Measurements from ENCODE around the gene TRPM3.

TRPM3 gene

GRCh38 chr9:70949239-70949638, 172.2 kb downstream of the TRPM3 start:
- no peak for DNase-seq (ENCODE audit: low read depth in 3 of 3)

DNA sequence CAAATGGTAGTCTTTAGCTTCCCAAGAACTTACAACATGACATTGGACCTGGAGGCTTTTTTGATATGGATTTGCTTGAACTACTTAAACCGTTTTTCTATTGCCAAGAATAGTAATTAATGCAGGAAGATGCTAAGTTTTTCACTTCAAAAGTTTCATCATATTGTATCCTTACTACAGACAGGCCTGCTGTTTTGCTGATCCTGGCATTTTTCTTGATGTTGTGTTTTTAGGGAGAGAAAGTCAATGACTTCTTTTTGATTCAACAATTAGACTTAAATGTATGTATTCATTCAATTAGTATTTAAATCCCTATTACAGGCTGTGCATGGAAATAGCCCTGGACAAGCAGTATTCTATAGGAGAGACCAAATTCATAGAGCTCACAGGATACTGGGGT, 172.7 kb downstream of the TRPM3 start:
- DNase-seq (ENCODE audit: low read depth in 3 of 3): no peak

DNA sequence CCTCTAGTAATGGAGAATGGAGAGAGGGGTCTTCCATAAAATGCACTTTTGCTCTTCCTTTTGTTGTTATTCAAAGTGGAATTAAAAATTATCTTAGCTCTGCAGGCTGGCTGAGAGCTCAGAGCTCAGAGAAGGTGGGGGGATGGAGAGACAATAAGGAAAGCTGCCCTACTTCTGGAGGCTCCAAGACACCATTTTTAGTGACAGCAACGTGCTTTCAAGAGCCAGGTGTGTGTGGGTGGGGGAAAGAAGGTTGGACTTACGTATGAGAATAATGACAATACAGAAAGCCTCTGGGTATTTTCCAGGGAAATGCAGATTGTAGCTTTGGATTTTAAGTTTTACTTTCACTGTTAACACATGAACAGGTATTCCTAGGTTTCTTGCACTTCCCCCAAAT, 173.9 kb downstream of the TRPM3 start:
- no peak for DNase-seq (ENCODE audit: low read depth in 3 of 3)

- no peak for DNase-seq (ENCODE audit: low read depth in 3 of 3)
Observed at GRCh38 chr9:70947086-70947485, 174.3 kb downstream of the TRPM3 start.

DNA sequence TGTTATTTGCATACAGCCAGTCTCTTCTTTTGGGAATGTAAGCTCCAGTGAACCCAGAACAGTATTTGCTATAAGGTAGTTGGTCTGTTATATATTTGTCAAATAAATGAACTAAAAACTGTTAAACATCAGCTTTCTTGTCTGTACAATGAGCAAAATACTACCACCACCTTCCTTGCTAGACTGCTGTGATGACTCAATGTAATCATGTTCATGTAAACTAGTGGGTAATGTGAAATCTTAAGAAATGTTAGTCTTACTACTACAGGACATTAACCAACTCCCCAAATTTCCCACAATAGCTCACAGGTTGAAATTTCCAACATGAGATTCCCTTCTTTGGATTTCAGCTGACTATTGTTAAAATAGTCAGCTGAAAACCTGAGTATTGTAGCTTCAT, 176.1 kb downstream of the TRPM3 start:
- no peak for DNase-seq (ENCODE audit: low read depth in 3 of 3)

GRCh38 chr9:70941191-70941590, 180.2 kb downstream of the TRPM3 start:
- DNase-seq (ENCODE audit: low read depth in 3 of 3): no peak

GRCh38 chr9:70940605-70941004, 180.8 kb downstream of the TRPM3 start:
- DNase-seq (ENCODE audit: low read depth in 3 of 3): no peak

- no peak for DNase-seq (ENCODE audit: low read depth in 3 of 3)
Observed at GRCh38 chr9:70936536-70936935, 184.9 kb downstream of the TRPM3 start.

- no peak for DNase-seq (ENCODE audit: low read depth in 3 of 3)
Observed at GRCh38 chr9:70935856-70936255, 185.6 kb downstream of the TRPM3 start.

GRCh38 chr9:70934642-70935041, 186.8 kb downstream of the TRPM3 start:
- DNase-seq (ENCODE audit: low read depth in 3 of 3): no peak

- DNase-seq (ENCODE audit: low read depth in 3 of 3): no peak
Observed at GRCh38 chr9:70933321-70933720, 188.1 kb downstream of the TRPM3 start.

DNA sequence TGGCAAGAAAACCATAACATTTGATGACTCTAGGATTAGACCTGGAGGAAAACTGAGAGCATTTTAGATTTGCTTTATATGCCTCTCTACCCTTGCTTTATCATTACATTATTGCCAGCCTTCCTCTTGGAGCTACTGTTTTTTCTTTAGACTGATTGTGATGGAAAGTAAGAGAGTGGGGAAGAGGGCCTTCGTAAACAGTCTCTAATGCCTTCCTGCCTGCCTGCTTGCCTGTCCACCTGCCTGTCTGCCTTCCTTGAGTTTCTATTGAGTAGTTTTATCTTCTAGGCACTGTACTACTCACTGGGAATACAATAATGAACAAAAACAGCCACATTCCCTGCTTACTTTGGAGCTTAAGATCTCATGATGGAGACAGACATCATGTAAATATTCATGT, 189.3 kb downstream of the TRPM3 start:
- DNase-seq (ENCODE audit: low read depth in 3 of 3): no peak

DNA sequence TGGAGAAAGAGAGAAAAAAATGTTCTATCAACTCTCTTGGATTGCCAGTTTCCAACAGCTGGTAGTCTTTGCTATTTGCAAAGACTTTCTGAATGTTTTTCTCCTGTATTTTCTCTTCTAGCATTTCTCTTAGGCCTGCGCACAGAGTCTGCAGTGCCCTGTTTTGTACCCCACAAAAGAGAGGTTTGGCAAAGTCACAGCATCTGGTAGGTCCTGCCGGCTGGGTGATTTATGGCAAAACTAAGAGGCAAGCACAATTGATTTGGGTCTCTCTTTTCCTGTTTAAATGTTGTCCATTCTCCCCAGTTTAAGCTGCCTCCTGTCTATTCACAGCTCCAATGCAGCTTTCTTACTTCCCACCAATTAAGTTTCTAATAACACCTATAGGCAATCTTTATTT, 193.9 kb downstream of the TRPM3 start:
- no peak for DNase-seq (ENCODE audit: low read depth in 3 of 3)

- DNase-seq (ENCODE audit: low read depth in 3 of 3): peak in 1 of 3 donors; percentile 4
Observed at GRCh38 chr9:70924895-70925547, 196.4 kb downstream of the TRPM3 start.

GRCh38 chr9:70924380-70924779, 197.0 kb downstream of the TRPM3 start:
- DNase-seq (ENCODE audit: low read depth in 3 of 3): no peak

- DNase-seq (ENCODE audit: low read depth in 3 of 3): no peak
Observed at GRCh38 chr9:70923961-70924360, 197.5 kb downstream of the TRPM3 start.

GRCh38 chr9:70921136-70921535, 200.3 kb downstream of the TRPM3 start:
- DNase-seq (ENCODE audit: low read depth in 3 of 3): no peak

DNA sequence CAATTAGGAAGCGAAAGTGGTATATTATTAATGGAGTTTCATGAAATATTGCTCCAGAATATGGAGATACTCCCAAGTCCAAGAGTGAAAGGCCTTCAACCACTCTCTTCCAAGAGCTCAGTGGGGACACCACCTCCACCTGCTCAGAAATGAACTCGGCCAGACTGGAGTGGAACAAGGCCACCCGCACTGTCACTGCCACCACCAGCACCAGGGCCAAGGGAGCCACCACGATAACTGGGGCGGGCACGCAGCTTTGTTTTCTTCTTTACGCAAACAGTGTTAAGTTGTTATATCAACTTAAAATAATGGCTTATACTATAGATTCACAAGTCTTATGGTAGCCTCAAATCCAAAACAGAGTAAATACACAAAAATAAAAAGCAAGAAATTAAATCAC, 204.1 kb downstream of the TRPM3 start:
- DNase-seq (ENCODE audit: low read depth in 3 of 3): no peak

DNA sequence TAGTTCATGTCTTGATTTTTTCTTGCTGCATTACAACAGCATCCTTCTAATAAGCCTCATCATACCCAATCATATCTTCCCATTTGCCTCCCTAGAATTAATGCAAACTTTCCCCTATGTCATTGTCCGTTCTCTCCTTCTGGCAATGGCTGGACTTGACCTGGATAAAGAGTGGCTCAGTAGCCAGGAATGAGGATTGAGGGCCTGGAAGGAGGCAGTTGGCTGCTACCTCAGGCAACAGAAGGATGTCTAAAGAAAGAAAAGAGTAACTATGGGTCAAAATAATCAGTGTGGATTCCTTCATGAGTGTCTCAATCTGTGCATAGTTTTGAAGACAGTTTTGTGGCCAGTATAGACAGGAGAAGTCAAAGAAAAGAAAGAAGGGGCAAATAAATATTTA, 209.6 kb downstream of the TRPM3 start:
- DNase-seq (ENCODE audit: low read depth in 3 of 3): no peak

DNA sequence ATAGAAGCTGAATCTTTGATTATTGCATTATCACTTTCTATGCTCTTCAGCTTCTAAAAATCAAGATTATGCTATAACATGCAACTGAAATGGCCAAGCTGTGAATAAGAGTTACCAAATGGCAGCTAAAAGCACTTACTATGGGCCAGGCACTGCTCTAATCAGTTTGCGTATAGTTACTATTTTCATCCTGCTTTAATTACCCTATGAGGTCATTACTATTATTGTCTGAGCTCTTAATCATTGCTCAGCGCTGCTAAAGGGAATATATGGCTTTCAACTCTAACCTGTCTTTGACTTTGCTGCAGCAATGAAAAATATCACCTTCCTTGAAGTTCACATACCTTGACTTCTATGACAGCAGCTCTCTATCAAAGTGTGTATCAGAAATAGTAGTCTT, 210.8 kb downstream of the TRPM3 start:
- DNase-seq (ENCODE audit: low read depth in 3 of 3): no peak

DNA sequence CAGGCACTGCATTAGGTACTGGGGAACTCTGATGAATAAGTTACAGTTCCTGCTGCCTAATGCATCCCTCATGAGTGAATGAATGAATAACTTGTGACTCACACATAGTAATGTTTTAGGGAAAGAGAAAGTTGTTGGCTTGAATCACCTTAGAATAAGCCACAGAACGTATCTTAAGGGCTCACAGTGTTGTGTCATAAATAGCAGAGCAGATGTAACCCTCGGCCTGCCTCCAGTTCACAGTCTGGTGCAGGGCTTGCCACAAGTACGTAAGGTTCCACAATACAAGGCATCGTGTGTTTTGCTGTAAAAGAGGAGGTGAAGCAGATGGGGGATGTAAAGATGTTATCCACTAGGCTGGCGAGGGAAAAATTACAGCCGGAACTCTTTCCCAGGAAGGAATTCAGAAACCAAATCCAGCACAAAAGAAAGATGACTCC, 218.7 kb downstream of the TRPM3 start:
- no peak for DNase-seq (ENCODE audit: low read depth in 3 of 3)

DNA sequence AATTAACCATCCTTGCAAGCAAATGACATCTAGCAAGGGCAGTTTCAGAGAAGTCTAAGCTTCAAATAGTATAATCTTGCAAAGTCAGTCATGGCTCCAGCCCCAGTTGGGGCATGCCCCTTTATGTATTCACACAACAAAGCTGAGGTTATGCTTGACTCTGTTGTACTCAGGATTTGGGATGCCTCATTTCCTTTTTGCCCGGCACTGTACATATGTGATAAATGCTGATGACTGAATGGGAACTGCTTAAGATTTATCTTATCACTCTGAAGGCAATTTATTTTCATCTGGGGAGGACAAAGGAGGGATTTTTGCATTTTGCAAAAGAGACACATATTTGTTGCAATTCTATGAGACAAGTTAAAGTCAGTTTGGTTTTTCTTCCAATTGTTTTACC, 219.2 kb downstream of the TRPM3 start:
- no peak for DNase-seq (ENCODE audit: low read depth in 3 of 3)

DNA sequence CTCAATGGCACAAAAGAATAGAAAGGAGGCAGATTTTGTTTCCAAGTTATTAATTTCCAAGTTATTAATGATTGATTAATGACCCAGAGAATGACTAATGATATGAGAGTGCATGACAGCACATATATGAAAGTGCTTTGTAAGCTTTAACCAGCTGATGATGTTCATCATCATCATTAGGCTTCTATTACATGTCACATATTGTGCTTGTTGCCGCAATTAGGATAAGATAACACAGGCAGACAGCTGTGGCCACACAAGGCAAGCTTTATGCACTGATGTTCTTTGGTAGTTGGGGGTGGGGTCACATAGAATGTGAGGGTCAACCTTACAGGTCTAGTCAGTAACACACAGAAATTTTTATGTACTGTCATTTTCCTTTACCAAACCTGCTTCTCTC, 219.7 kb downstream of the TRPM3 start:
- DNase-seq (ENCODE audit: low read depth in 3 of 3): no peak

DNA sequence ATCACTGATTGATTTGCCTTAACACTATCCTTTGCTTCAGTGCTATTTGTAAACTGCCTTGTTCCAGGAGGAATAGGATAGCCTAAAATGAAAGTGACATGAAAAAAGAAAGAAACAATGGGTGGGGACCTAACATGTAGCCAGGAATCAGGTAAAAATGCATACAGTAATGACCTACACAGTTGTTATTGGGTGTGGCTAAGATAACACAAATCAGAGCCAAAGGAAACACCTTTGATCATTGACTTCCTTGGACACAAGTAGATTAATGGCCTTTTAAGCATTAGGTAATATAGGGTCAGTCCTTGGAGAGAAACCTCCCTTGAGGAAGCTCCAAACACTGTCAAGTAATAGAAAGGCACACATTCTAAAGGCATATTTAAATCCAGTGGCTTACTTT, 220.4 kb downstream of the TRPM3 start:
- DNase-seq (ENCODE audit: low read depth in 3 of 3): no peak

Data from stimulated activated CD4-positive, alpha-beta T cell treated with anti-CD3 and anti-CD28 coated beads, TNF-alpha, amount 100 ng/mL, for 48 hours (primary cell).